DND-41 (cell line): ENCODE measurements around the gene EBPL.

ENCODE experiments used
- ATAC-seq: fragments of 200-7000 bp; cut with Tn5 transposase; 3 replicates; pipeline ENCODE4 v1.9.1; 2021; ENCODE audit warnings: low read depth; ENCODE audit not compliant: insufficient read depth
- DNase-seq: peaks from one replicate; pipeline ENCODE4 v3.0.0-alpha.2; 2020
- H2AFZ ChIP-seq: 2 replicates; pipeline ENCODE4 v1.6.0; 2012; ENCODE audit warnings: low read depth, low read length
- H3K27ac ChIP-seq: 2 replicates; pipeline ENCODE4 v1.5.1; 2012; ENCODE audit warnings: low read length, inconsistent platforms
- H3K27me3 ChIP-seq: fragments of 200-600 bp; sonication (generic); 2 replicates; pipeline ENCODE4 v1.6.0; 2012; ENCODE audit warnings: low read length, mild to moderate bottlenecking, inconsistent platforms; ENCODE audit not compliant: insufficient read depth, poor library complexity
- H3K36me3 ChIP-seq: 2 replicates; pipeline ENCODE4 v1.5.1; 2012; ENCODE audit warnings: low read length, inconsistent platforms; ENCODE audit not compliant: insufficient read depth
- H3K4me1 ChIP-seq: 2 replicates; pipeline ENCODE4 v1.5.1; 2012; ENCODE audit warnings: mild to moderate bottlenecking, low read length; ENCODE audit not compliant: insufficient read depth
- H3K4me2 ChIP-seq: 2 replicates; pipeline ENCODE4 v1.6.0; 2012; ENCODE audit warnings: mild to moderate bottlenecking, moderate library complexity, low read length, inconsistent platforms; ENCODE audit not compliant: insufficient read depth
- H3K4me3 ChIP-seq, 2 experiments: fragments of 200-600 bp in 1 of 2; shearing (Covaris generic) in 1 of 2; 2 replicates each; pipeline ENCODE4 v1.5.1; 2012 to 2016; ENCODE audit warnings: inconsistent platforms in 2 of 2, low read length in 2 of 2, mild to moderate bottlenecking in 2 of 2, low read depth in 1 of 2, moderate library complexity in 1 of 2
- H3K79me2 ChIP-seq: 2 replicates; pipeline ENCODE4 v1.6.0; 2012; ENCODE audit warnings: low read length, inconsistent platforms; ENCODE audit not compliant: insufficient read depth
- H3K9ac ChIP-seq: 2 replicates; pipeline ENCODE4 v1.6.0; 2012; ENCODE audit warnings: low read depth, mild to moderate bottlenecking, inconsistent platforms, low read length, moderate library complexity
- H3K9me3 ChIP-seq: 2 replicates; pipeline ENCODE4 v1.5.1; 2012; ENCODE audit warnings: low read length, moderate library complexity, mild to moderate bottlenecking, inconsistent platforms; ENCODE audit not compliant: insufficient read depth, severe bottlenecking
- H4K20me1 ChIP-seq: 2 replicates; pipeline ENCODE4 v1.6.0; 2012; ENCODE audit warnings: low read length; ENCODE audit not compliant: insufficient read depth
- CTCF ChIP-seq: IDR thresholded peaks from 2 replicates; pipeline ENCODE4 v1.5.1; 2012; ENCODE audit warnings: borderline replicate concordance, low read length, moderate library complexity, mild to moderate bottlenecking; ENCODE audit not compliant: poor library complexity, severe bottlenecking; ENCODE audit errors: extremely low read depth
- EZH2 ChIP-seq: IDR thresholded peaks from 3 replicates; pipeline ENCODE4 v1.6.1; 2012; ENCODE audit warnings: borderline replicate concordance, low read depth, mild to moderate bottlenecking, moderate library complexity, low read length, inconsistent platforms; ENCODE audit not compliant: severe bottlenecking

Gene EBPL

GRCh38 chr13:49649244-49649962, 41.9 kb downstream of the EBPL start:
- H3K9ac ChIP-seq = no peak overlapping the region

GRCh38 chr13:49646688-49647087, 44.6 kb downstream of the EBPL start:
- Histone ChIP-seq H3K4me3 (no peak overlapping the region), H3K27ac (no peak overlapping the region), H3K36me3 (no peaks in the 10 kb centered on the region), H2AFZ (no peak overlapping the region), H3K27me3 (no peaks in the 10 kb centered on the region), H3K4me1 (0 out of 2 replicates have a peak, but pooled peaks cover 4% of the 10 kb centered on the region), H3K9me3 (no peaks in the 10 kb centered on the region), H3K9ac (no peak overlapping the region), H3K79me2 (no peaks in the 10 kb centered on the region), H3K4me2 (no peak overlapping the region), H4K20me1 (no peaks in the 10 kb centered on the region)
- TF ChIP-seq EZH2 (no peak), CTCF (no peak)
- no peak for DNase-seq
- ATAC-seq = no peak

More at GRCh38 chr13:49649244-49649962, 41.9 kb downstream of the EBPL start:
- Histone ChIP-seq H3K9me3 (no peaks in the 10 kb centered on the region), H3K4me2 (no peak overlapping the region), H3K27me3 (no peaks in the 10 kb centered on the region), H4K20me1 (no peaks in the 10 kb centered on the region), H3K4me3 (no peak overlapping the region), H2AFZ (no peak overlapping the region), H3K4me1 (0 out of 2 replicates have a peak, but pooled peaks cover 4% of the 10 kb centered on the region), H3K27ac (no peak overlapping the region), H3K79me2 (no peaks in the 10 kb centered on the region), H3K36me3 (no peaks in the 10 kb centered on the region)
- peak; percentile 55 for TF ChIP-seq CTCF
- no peak for TF ChIP-seq EZH2
- DNase-seq (no peak), ATAC-seq (no peak; the same call in 2 of the 3 replicates)

- Histone ChIP-seq H3K27me3 (no peaks in the 10 kb centered on the region), H3K4me3 (no peak overlapping the region), H3K9ac (no peak overlapping the region), H4K20me1 (no peaks in the 10 kb centered on the region), H3K27ac (no peak overlapping the region), H3K4me1 (0 out of 2 replicates have a peak, but pooled peaks cover 4% of the 10 kb centered on the region), H3K36me3 (no peaks in the 10 kb centered on the region), H2AFZ (no peak overlapping the region), H3K79me2 (no peaks in the 10 kb centered on the region), H3K9me3 (no peaks in the 10 kb centered on the region), H3K4me2 (no peak overlapping the region)
- DNase-seq (no peak), ATAC-seq (no peak)
- no peak for TF ChIP-seq EZH2
- TF ChIP-seq CTCF = no peak
These were observed 45.8 kb downstream of the EBPL start for GRCh38 chr13:49645451-49645850.
